GM21723 (cell line): ENCODE data around the gene APOC3.
A peak's percentile ranks its signal among the peaks of the same experiment; 100 is the strongest.

Experiments used
- ATAC-seq: cut with Tn5 transposase; IDR thresholded peaks from one replicate; pipeline ENCODE4 v1.9.1; 2021; ENCODE audit warnings: mild to moderate bottlenecking, moderate library complexity; ENCODE audit not compliant: unreplicated experiment

APOC3 gene

GRCh38 chr11:116829525-116830183 is at the start of gene APOC3:
Gene APOC3 (plus strand): TSS chr11:116829907. CDS start chr11:116830583, 676 bp downstream.
- ATAC-seq, result no peak

GRCh38 chr11:116782728-116783127 is 47.0 kb upstream of the APOC3 start:
- no peak for ATAC-seq

- no peak for ATAC-seq
Observed at GRCh38 chr11:116786326-116786725, 43.4 kb upstream of the APOC3 start.

GRCh38 chr11:116786966-116787365 is 42.7 kb upstream of the APOC3 start:
- no peak for ATAC-seq

- ATAC-seq, result no peak
Observed at GRCh38 chr11:116787436-116787785, 42.3 kb upstream of the APOC3 start.

- peak; percentile 91 for ATAC-seq
Observed at GRCh38 chr11:116787786-116788486, 41.8 kb upstream of the APOC3 start, which contains the start of gene ZPR1. Gene ZPR1 (minus strand): TSS chr11:116788023. CDS start chr11:116787990, 33 bp downstream.

- ATAC-seq, result no peak
Observed at GRCh38 chr11:116788534-116788933, 41.2 kb upstream of the APOC3 start.

GRCh38 chr11:116788975-116789374 is 40.7 kb upstream of the APOC3 start:
- ATAC-seq, result no peak

- ATAC-seq, result no peak
Observed at GRCh38 chr11:116790167-116791001, 39.3 kb upstream of the APOC3 start.

GRCh38 chr11:116791002-116791812 is 38.5 kb upstream of the APOC3 start:
- ATAC-seq, result peak; percentile 37

GRCh38 chr11:116791813-116792143 is 37.9 kb upstream of the APOC3 start, which contains the start of gene APOA5:
Gene APOA5 (minus strand): TSS chr11:116791879. CDS start chr11:116791860, 19 bp downstream.
- no peak for ATAC-seq

GRCh38 chr11:116792144-116792868 is 37.4 kb upstream of the APOC3 start:
- ATAC-seq, result no peak

- ATAC-seq, result no peak
Observed at GRCh38 chr11:116792869-116793771, 36.6 kb upstream of the APOC3 start.

GRCh38 chr11:116793772-116794097 is 36.0 kb upstream of the APOC3 start:
- no peak for ATAC-seq

GRCh38 chr11:116794851-116795250 is 34.9 kb upstream of the APOC3 start:
- ATAC-seq, result no peak

GRCh38 chr11:116796548-116796947 is 33.2 kb upstream of the APOC3 start:
- no peak for ATAC-seq

GRCh38 chr11:116797816-116798215 is 31.9 kb upstream of the APOC3 start:
- no peak for ATAC-seq

- ATAC-seq, result no peak
Observed at GRCh38 chr11:116798368-116798767, 31.3 kb upstream of the APOC3 start.

GRCh38 chr11:116800610-116801009 is 29.1 kb upstream of the APOC3 start:
- no peak for ATAC-seq
